Globus pallidus (tissue), 1 donor: ENCODE results near the gene PDIA5.
"Not testable (repeated sequence)": the region's sequence is repeated elsewhere in the genome, so short reads cannot be mapped to it uniquely, and the experiment has no call there.

Experiments used
- DNase-seq: peaks from one replicate; pipeline ENCODE4 v3.0.0-alpha.2; 2015; ENCODE audit warnings: low spot score

Gene PDIA5

DNA sequence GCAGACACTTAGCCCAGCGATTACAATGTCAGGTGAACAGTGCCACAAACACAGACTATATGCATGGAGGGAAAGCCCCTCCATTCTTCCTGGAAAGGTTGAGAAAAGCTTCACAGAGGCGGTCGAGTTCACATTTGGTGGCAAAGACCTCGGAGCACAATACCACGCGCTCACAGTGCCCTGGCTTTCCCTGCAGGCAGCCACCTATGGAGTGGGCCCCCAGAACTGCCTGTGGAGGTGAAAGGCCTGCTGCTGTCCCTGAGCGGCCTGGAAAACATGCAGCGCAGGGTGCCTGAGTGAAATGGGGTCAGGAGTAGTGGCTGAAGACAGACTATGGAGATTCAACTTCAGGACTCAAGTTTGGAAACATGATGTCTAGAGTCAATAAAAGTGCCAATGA lies 26.9 kb downstream of the PDIA5 start:
- no peak for DNase-seq

- no peak for DNase-seq
Observed at GRCh38 chr3:123094516-123095313, 27.9 kb downstream of the PDIA5 start.

GRCh38 chr3:123096126-123096525 lies 29.3 kb downstream of the PDIA5 start:
- DNase-seq, result no peak

GRCh38 chr3:123096731-123097130 lies 29.9 kb downstream of the PDIA5 start:
- DNase-seq, result peak; percentile 68

- DNase-seq, result no peak
Observed at GRCh38 chr3:123098426-123099330, 31.9 kb downstream of the PDIA5 start.

- no peak for DNase-seq
Observed at GRCh38 chr3:123099331-123100192, 32.7 kb downstream of the PDIA5 start.

GRCh38 chr3:123100193-123100776 lies 33.5 kb downstream of the PDIA5 start:
- DNase-seq, result no peak

- no peak for DNase-seq
Observed at GRCh38 chr3:123102249-123102648, 35.4 kb downstream of the PDIA5 start.

DNA sequence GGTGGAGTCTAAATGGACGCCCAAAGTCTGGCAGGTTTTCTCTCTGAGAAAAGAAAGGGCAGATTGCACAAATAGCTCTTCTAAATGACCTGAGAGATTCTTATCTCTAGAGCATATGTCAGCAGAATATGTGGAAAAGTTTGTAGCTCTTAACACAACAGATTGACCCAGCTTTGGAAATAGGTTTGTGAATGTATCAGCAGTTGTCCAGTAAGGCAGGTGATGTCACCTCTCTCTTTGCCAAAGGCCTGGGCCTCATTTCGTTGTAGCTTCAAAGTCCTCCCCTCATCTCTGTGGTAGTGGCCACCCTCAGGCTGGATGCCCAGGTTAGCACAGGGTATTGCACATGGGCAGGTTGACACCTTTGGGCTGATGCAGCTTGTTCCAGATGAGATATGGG lies 36.0 kb downstream of the PDIA5 start:
- no peak for DNase-seq

GRCh38 chr3:123104550-123104949 lies 37.7 kb downstream of the PDIA5 start:
- DNase-seq, result no peak

DNA sequence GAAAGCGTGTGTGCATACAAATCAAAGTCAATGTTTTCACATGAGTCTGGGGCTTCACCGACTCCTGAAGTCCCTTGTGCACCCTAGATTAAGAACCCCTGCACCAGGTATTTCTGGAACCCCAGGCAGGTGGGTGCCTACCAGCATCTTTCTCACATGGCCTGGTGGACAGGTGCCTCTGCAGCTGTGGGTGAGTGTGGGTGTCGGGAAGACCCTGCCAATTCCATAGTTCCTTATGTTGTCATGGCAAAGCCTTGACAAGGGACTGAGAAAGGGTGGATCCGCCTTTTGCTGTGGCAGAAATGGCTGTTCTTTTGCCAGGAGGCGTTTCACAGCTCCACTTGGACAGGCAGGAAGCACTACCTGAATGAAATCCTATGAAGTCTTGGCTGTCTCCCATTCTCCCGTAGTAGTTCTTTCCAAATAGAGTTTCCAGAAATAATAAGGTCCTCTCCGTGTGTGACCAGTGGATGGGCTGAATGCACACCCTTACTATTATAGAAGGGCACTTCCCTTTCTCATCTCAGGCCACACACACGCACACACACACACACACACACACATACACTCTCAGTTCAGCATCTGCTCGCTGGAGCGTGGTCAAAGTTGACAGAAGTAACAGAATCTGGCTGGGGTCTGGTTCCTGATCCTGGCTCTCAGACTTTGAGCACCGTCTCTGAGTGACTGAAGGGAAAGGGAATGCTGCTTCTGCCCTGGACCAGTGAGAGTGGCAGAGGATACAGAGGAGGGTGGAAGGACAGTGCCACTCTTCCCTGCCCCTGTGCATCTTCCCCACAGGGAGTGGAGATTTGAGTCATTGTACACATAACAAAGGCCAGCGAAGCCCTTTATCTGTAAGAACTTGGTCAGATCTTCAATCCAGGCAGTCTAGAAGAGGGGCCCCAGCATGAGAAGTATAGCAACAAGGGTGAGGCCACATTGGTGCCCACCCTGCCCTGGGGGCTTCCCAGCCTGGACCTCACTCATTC lies 38.7 kb downstream of the PDIA5 start:
- no peak for DNase-seq

GRCh38 chr3:123110282-123110975 lies 43.6 kb downstream of the PDIA5 start:
- DNase-seq, result no peak

DNA sequence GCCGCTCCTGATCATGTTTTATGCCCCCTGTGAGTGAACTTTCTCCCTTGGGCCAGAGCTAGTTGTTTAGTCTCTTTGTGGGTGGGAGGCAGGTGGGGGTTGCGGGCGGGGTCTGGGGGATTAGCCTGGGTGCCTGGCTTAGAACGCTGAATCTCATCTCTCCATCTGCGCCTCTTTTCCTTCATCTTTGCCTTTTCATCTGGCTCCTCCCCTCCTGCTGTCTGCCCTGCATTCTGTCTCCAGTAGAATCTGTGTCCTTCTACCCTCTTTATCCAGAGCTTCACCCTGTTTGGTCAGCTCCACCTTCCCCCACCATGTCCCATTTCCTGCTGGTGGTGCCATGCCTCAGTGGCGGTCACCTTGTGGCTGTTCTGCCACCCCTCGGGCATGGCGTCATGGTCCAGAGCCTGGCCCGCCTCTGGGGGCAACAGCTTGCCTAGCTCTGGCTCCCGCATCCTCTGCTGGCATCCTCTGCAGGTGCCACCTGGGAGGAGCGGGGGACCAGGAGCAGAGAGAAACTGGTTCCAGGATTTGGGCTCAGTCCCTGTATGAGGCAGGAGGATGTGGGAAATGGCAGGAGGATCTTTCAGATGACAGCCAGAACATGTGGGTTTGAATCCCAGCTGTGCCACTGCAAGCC lies 44.3 kb downstream of the PDIA5 start:
- DNase-seq, result no peak

- DNase-seq, result no peak
Observed at GRCh38 chr3:123111640-123112039, 44.8 kb downstream of the PDIA5 start.

DNA sequence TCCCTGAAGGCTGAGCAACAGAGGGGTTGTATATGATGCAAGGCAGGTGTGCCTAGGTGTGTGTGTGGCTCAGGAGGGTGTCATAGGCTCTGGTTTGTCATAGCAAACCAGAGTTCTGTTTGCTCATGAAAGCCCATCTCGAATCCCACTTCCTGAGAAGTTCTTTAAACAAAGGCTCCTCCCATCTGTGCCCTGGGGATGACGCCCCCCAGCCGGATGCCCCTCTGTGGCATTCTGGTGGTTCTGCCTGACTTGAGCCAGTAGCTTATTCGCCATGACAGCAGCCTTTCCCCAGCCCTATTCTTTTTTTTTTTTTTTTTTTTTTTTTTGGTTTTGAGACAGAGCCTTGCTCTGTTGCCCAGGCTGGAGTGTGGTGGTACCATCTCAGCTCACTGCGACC lies 45.4 kb downstream of the PDIA5 start:
- DNase-seq, result no peak

DNA sequence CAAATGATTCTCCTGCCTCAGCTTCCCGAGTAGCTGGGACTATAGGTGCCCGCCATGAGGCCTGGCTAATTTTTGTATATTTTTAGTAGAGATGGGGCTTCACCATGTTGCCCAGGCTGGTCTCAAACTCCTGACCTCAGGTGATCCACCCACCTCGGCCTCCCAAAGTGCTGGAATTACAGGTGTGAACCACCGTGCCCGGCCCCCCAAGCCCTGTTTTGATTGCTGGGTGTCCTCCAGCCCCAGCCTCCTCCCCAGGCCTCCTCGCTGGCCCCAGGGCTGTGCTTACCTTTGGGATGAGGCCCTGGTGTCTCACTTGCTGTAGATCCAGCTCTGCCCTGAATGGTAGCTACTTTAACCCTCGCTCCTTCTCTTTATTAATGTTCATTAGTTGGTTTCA lies 45.8 kb downstream of the PDIA5 start:
- not testable (repeated sequence) for DNase-seq

- no peak for DNase-seq
Observed at GRCh38 chr3:123113889-123114450, 47.1 kb downstream of the PDIA5 start.

DNA sequence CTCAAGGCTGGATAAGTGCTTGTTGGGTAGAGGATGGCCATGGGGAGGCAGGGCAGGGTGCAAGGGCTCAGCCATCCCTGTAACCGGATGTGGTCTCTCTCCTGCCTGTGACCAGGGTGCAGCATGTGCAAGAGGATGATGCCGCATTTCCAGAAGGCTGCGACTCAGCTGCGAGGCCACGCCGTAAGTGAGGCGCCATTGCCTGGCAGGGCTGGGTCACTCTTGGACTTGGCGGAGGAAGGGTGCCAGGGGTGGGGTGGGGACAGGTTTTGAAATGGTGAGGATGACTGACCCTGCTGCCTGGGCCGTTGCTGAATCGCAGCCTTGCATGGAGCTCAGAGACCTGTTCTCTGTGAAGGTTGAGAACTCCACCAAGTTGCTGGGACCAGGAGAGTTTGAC lies 49.3 kb downstream of the PDIA5 start:
- DNase-seq, result no peak

DNA sequence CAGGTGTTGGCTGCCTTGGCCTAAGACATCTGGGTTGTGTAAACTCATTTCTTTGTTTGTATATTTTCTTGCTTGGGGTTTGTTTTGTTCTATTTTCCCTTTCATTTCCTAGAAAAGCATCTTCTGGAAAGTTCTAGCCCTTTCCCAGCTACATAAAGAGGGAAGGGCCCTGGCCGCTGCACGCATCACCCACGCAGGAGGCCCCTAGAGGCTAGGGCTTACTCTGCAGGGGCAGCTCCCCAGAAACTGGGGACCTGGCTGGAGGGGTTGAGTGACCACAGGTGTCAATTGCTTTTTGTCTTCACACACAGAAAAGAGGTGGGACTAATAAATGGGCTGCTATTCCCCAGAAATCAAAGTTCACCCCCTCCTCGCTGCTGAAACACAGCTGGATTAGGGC lies 52.6 kb downstream of the PDIA5 start:
- DNase-seq, result no peak
